ENCODE results near the gene DBN1.

Gene DBN1

DNA sequence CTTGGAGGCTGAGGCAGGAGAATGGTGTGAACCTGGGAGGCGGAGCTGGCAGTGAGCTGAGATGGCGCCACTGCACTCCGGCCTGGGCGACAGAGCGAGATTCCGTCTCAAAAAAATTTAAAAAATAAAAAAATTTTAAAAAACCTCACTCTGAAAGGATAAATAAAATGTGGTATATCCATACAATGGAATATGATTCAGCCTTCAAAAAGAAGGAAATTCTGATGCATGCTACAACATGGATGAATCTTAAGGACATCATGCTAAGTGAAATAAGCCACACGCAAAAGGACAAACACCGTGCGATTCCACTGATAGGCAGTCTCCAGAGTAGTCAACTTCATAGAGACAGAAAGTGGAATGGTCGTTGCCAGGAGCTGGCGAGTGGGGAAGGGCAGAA lies 8.4 kb downstream of the DBN1 start:
- POLR2A ChIA-PET: interaction anchor here (2.2 kb wide), 1 partner anchor 8 kb away, joined by 7 read pairs; no protein-coding TSS in a partner anchor
- CTCF ChIA-PET: interaction anchor here (1.2 to 4.9 kb wide), 3 partner anchors 10 to 62 kb away, joined by 4 to 60 read pairs (median 11); no protein-coding TSS in a partner anchor
- no peak overlapping the region for H3K4me3 ChIP-seq (ENCODE audit: low read depth, low read length)
- TF ChIP-seq, protein P1, sequence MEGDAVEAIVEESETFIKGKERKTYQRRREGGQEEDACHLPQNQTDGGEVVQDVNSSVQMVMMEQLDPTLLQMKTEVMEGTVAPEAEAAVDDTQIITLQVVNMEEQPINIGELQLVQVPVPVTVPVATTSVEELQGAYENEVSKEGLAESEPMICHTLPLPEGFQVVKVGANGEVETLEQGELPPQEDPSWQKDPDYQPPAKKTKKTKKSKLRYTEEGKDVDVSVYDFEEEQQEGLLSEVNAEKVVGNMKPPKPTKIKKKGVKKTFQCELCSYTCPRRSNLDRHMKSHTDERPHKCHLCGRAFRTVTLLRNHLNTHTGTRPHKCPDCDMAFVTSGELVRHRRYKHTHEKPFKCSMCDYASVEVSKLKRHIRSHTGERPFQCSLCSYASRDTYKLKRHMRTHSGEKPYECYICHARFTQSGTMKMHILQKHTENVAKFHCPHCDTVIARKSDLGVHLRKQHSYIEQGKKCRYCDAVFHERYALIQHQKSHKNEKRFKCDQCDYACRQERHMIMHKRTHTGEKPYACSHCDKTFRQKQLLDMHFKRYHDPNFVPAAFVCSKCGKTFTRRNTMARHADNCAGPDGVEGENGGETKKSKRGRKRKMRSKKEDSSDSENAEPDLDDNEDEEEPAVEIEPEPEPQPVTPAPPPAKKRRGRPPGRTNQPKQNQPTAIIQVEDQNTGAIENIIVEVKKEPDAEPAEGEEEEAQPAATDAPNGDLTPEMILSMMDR (IDR thresholded peaks at IDR 0.05; ENCODE audit: insufficient read depth, low read length, missing control alignments): no peak
- DNase-seq (ENCODE audit: low read depth, low spot score): no peak

DNA sequence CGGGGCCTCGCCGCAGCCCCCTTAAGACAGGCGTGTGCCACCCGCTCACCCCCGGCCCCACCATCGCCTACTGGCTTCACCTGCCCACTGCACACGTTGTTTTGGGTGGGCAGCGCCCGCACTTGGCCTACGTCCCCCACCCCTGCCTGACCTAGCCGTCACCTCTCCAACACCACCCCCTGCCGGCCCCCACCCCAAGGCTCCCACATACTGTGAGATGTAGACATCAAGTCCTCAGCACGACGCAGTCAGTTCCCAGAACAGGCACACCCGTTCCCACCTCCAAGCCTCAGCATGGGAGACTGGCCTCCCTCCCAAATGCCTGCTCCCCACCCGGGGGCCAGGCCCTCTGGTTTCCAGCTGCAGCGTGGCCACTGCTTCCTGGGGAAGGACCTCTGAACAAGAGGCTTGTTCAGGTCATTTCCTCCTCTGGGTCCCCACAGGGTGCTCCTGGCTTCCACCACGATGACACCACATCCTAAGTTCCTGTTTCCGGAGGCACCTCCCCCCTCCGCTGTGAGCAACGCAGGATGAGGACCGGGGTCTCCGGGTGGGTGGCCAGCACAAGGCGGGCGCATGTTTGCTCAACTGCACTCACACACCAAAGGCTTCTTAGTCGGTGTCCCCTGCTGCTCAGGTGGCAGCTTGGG lies 11.3 kb downstream of the DBN1 start:
- TF ChIP-seq, protein P1 (IDR thresholded peaks at IDR 0.05; ENCODE audit: insufficient read depth, low read length, missing control alignments): no peak
- CTCF ChIA-PET: interaction anchor here (1.1 to 1.4 kb wide), 2 partner anchors 11 to 73 kb away, joined by 3 to 4 read pairs; no protein-coding TSS in a partner anchor
- POLR2A ChIA-PET: interaction anchor here (1.8 kb wide), 1 partner anchor 9 kb away, joined by 6 read pairs; no protein-coding TSS in a partner anchor
- H3K4me3 ChIP-seq (ENCODE audit: low read depth, low read length): no peak overlapping the region
- DNase-seq (ENCODE audit: low read depth, low spot score): no peak

DNA sequence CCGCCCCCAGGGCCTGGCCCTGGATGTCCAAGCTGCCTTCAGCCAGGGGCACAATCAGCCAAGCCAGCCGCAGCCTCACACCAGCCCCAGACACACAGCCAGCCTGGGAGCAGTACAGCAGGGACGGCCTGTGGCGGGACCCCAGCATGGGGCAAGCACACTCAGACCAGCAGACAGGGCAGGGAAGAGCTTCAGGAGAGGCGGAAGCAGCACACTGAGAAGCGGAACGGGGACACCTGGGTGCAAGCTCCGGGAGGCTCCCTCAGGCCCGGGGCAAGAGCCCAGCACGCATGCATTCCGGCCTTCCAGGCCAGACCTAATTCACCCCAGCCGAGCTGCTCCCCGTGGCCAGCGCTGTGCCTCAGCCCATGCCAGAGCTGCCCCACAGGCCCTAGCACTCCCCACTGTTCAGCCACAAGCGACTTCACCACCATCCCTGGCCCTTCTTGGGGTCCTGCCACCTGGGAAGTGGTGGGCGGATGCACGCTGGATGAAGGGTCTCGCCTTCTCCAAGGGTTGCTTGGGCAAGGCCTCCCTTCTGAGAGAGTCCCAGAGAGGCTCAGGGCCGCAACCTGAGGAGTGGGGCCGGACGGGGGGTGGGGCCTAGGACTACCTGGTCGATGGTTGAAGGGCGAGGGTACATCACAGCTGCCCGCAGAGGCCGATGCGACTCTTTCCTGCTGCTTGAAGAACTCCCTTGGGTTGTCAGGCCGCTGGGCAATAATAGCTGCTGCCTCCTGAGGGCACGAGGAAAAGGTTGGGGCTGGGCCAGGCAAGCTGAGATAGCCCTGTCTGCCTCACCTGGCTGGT lies 13.4 kb downstream of the DBN1 start:
- CTCF ChIA-PET: interaction anchor here (0.8 to 21.1 kb wide), 4 partner anchors 13 to 69 kb away, joined by 3 to 376 read pairs (median 86); partner anchors contain the start of genes DBN1, F12 and PFN3

DNA sequence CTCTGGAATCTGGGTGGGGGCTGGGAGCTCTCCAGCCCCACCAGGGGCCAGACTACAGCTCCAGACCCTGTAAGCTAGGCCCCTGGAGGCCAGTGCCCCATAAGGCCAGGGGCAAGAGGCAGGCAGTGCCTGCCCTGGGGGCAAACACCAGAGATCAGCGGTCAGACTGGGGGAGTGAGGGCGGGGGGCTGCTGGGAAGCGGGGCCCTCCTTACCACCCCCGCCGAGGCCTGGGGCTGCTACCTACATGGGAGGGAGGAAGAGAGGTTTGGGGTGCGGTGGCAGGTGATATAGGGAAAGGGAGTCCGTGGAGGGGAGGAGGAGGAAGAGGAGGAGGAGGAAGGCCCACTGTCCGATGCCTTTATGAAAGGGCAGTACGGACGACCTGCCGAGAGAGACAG lies 14.1 kb downstream of the DBN1 start:
- CTCF ChIA-PET: interaction anchor here (1.7 to 21.1 kb wide), 3 partner anchors 14 to 69 kb away, joined by 5 to 376 read pairs (median 168); partner anchors contain the start of genes DBN1, F12 and PFN3
- POLR2A ChIA-PET: interaction anchor here (4.2 kb wide), 1 partner anchor 11 kb away, joined by 37 read pairs; no protein-coding TSS in a partner anchor
- no peak for DNase-seq (ENCODE audit: low read depth, low spot score)
- TF ChIP-seq, protein P1 (IDR thresholded peaks at IDR 0.05; ENCODE audit: insufficient read depth, low read length, missing control alignments): no peak
- no peak overlapping the region for H3K4me3 ChIP-seq (ENCODE audit: low read depth, low read length)

More for the DNA sequence above, 13.4 kb downstream of the DBN1 start:
- no peak for DNase-seq (ENCODE audit: low read depth, low spot score)
- TF ChIP-seq, protein P1 (IDR thresholded peaks at IDR 0.05; ENCODE audit: insufficient read depth, low read length, missing control alignments): no peak
- no peak overlapping the region for H3K4me3 ChIP-seq (ENCODE audit: low read depth, low read length)
- POLR2A ChIA-PET: interaction anchor here (0.5 to 4.2 kb wide), 2 partner anchors 10 to 46 kb away, joined by 3 to 37 read pairs; no protein-coding TSS in a partner anchor

DNA sequence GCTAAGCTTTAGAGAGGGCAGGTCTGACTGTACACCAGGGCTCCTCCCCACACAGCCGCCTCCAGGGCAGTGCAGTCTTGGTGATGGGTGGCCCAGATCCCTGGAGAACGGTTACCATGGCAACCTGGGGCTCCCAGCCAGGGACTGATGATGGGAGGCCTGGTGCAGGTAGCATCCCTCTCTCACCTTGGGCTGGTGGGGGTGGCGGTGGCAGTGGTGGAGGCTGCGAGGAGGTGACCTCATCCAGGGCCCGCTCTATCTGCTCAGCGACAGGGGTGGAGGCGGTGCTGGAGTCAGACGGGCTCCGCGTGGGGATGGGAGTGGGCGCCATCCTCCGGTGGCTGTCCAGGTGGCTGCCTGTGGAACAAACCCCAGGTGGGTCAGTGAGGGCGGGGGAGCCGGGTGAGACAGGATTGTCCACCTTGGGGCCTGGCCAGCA lies 14.5 kb downstream of the DBN1 start:
- ChIA-PET CTCF (interaction anchor here (1.7 to 21.1 kb wide), 4 partner anchors 14 to 68 kb away, joined by 5 to 376 read pairs (median 128); partner anchors contain the start of genes DBN1, F12, PFN3 and PRR7), POLR2A (interaction anchor here (4.2 kb wide), 1 partner anchor 11 kb away, joined by 37 read pairs; no protein-coding TSS in a partner anchor)

More for the DNA sequence above, 14.5 kb downstream of the DBN1 start:
- TF ChIP-seq, protein P1 (IDR thresholded peaks at IDR 0.05; ENCODE audit: insufficient read depth, low read length, missing control alignments): no peak
- no peak overlapping the region for H3K4me3 ChIP-seq (ENCODE audit: low read depth, low read length)
- DNase-seq (ENCODE audit: low read depth, low spot score): no peak

Data from AG04449 (cell line).